LNCAP (cell line): Measurements from ENCODE around the gene MUC4.

Source experiments
- CTCF ChIP-seq: fragments of 450-650 bp; IDR thresholded peaks from 2 replicates; pipeline ENCODE4 v1.5.1; 2017; ENCODE audit warnings: mild to moderate bottlenecking

MUC4 gene

GRCh38 chr3:195758721-195759353, 52.9 kb downstream of the MUC4 start:
- TF ChIP-seq CTCF = no peak

- no peak for TF ChIP-seq CTCF
These were observed 53.9 kb downstream of the MUC4 start for GRCh38 chr3:195757827-195758226.

GRCh38 chr3:195757438-195757770, 54.3 kb downstream of the MUC4 start:
- no peak for TF ChIP-seq CTCF

GRCh38 chr3:195755791-195756676, 55.7 kb downstream of the MUC4 start:
- TF ChIP-seq CTCF = no peak

- no peak for TF ChIP-seq CTCF
These were observed 56.3 kb downstream of the MUC4 start for GRCh38 chr3:195755391-195755790.

GRCh38 chr3:195754906-195755305, 56.8 kb downstream of the MUC4 start:
- TF ChIP-seq CTCF = no peak

GRCh38 chr3:195754141-195754540, 57.6 kb downstream of the MUC4 start:
- no peak for TF ChIP-seq CTCF
